ENCODE measurements around the gene IGFBP6.

IGFBP6 gene

GRCh38 chr12:53097564-53098353 lies at the start of gene IGFBP6:
Gene IGFBP6, plus strand, starts transcription at chr12:53097667. Its CDS starts 51 bp downstream, at chr12:53097718.
- DNase-seq: peak; percentile 77

- peak; percentile 69 for DNase-seq
These were observed 49.3 kb upstream of the IGFBP6 start for GRCh38 chr12:53048033-53048779.

GRCh38 chr12:53048780-53049401 lies 48.6 kb upstream of the IGFBP6 start:
- peak; percentile 75 for DNase-seq

- peak; percentile 57 for DNase-seq
These were observed 47.7 kb upstream of the IGFBP6 start, which contains the start of gene TNS2 for GRCh38 chr12:53049571-53050318. Gene TNS2, plus strand, starts transcription at chr12:53050065. Its CDS starts 121 bp downstream, at chr12:53050186.

GRCh38 chr12:53050426-53051057 lies 46.9 kb upstream of the IGFBP6 start:
- DNase-seq: no peak

- peak; percentile 89 for DNase-seq
These were observed 46.2 kb upstream of the IGFBP6 start for GRCh38 chr12:53051058-53051880.

GRCh38 chr12:53051881-53052412 lies 45.5 kb upstream of the IGFBP6 start:
- no peak for DNase-seq

GRCh38 chr12:53052419-53053217 lies 44.8 kb upstream of the IGFBP6 start:
- DNase-seq: peak; percentile 70

GRCh38 chr12:53053218-53054111 lies 44.0 kb upstream of the IGFBP6 start:
- DNase-seq: peak; percentile 68

- DNase-seq: peak; percentile 98
These were observed 43.2 kb upstream of the IGFBP6 start for GRCh38 chr12:53054112-53054878.

GRCh38 chr12:53055471-53056266 lies 41.8 kb upstream of the IGFBP6 start:
- DNase-seq: no peak

GRCh38 chr12:53056296-53056695 lies 41.2 kb upstream of the IGFBP6 start:
- no peak for DNase-seq

GRCh38 chr12:53056901-53057300 lies 40.6 kb upstream of the IGFBP6 start:
- DNase-seq: no peak

- DNase-seq: no peak
These were observed 39.5 kb upstream of the IGFBP6 start for GRCh38 chr12:53057816-53058500.

- DNase-seq: no peak
These were observed 38.6 kb upstream of the IGFBP6 start for GRCh38 chr12:53058674-53059433.
